IMR-90 (cell line): ENCODE measurements around the gene ZFX. TPM values are rescaled to one million over a fixed set of nuclear protein-coding genes. Genes with fewer than 3 reads are reported as not detected.

Source experiments
- ATAC-seq: fragments of 200-7000 bp; cut with Tn5 transposase; 2 replicates; pipeline ENCODE4 v1.9.1; 2020; ENCODE audit warnings: low read depth, mild to moderate bottlenecking, moderate library complexity
- BruUV-seq: library from RNA; stranded (reverse); fragments of 400-500 nt; replicated peaks from 2 replicates; lab custom pipeline; 2021; lab: Mats Ljungman, UMichigan
- CTCF ChIA-PET: fragments of 300-600 bp; formaldehyde crosslinking; extraction: SDS; loops from one replicate; lab custom pipeline; 2021; ENCODE audit warnings: antibody characterized with exemption; lab: Yijun Ruan, JAX
- POLR2A ChIA-PET: fragments of 300-600 bp; sonication (Branson Sonifier 250); formaldehyde crosslinking; loops from one replicate; lab custom pipeline; 2022; ENCODE audit warnings: antibody characterized with exemption; ENCODE audit not compliant: unreplicated experiment; lab: Charles Lee
- DNase-seq: peaks from one replicate; pipeline ENCODE4 v3.0.0; 2013
- H2AFZ ChIP-seq: replicated peaks from 2 replicates; pipeline ENCODE3; 2013; ENCODE audit warnings: low read length, mild to moderate bottlenecking; ENCODE audit not compliant: poor library complexity
- H2AK5ac ChIP-seq: 2 replicates; pipeline ENCODE4 v1.6.1; 2013; ENCODE audit warnings: low read depth, low read length, inconsistent platforms
- H2AK9ac ChIP-seq: replicated peaks from 2 replicates; pipeline ENCODE3; 2013; ENCODE audit warnings: mild to moderate bottlenecking, low read depth, low read length, moderate library complexity; ENCODE audit not compliant: poor library complexity
- H2BK120ac ChIP-seq: 2 replicates; pipeline ENCODE4 v1.6.1; 2013; ENCODE audit warnings: low read depth, low read length, inconsistent platforms
- H2BK15ac ChIP-seq: 3 replicates; pipeline ENCODE4 v1.6.1; 2013; ENCODE audit warnings: low read depth, low read length, inconsistent platforms
- H2BK20ac ChIP-seq: 2 replicates; pipeline ENCODE4 v1.6.1; 2013; ENCODE audit warnings: low read depth, mild to moderate bottlenecking, inconsistent platforms, low read length, moderate library complexity
- H2BK5ac ChIP-seq: 2 replicates; pipeline ENCODE4 v1.6.1; 2013; ENCODE audit warnings: mild to moderate bottlenecking, low read depth, low read length, inconsistent platforms; ENCODE audit not compliant: poor library complexity, severe bottlenecking
- H3K14ac ChIP-seq: replicated peaks from 2 replicates; pipeline ENCODE4 v1.6.1; 2013; ENCODE audit warnings: low read depth, low read length, inconsistent platforms
- H3K18ac ChIP-seq: 2 replicates; pipeline ENCODE4 v1.6.1; 2013; ENCODE audit warnings: low read depth, low read length, control low read depth
- H3K23ac ChIP-seq: 2 replicates; pipeline ENCODE4 v1.6.1; 2013; ENCODE audit warnings: low read depth, low read length, inconsistent platforms
- H3K27ac ChIP-seq: 2 replicates; pipeline ENCODE4 v1.5.1; 2013; ENCODE audit warnings: mild to moderate bottlenecking, control low read depth, low read length; ENCODE audit not compliant: insufficient read depth
- H3K27me3 ChIP-seq: 2 replicates; pipeline ENCODE4 v1.6.1; 2013; ENCODE audit warnings: low read length; ENCODE audit not compliant: control insufficient read depth, insufficient read depth
- H3K36me3 ChIP-seq: 2 replicates; pipeline ENCODE4 v1.6.1; 2013; ENCODE audit warnings: low read length, mixed read lengths; ENCODE audit not compliant: control insufficient read depth, insufficient read depth
- H3K4ac ChIP-seq: 2 replicates; pipeline ENCODE4 v1.6.1; 2013; ENCODE audit warnings: low read depth, low read length, inconsistent platforms
- H3K4me1 ChIP-seq: 2 replicates; pipeline ENCODE4 v1.6.1; 2013; ENCODE audit warnings: low read length, mixed read lengths; ENCODE audit not compliant: control insufficient read depth, insufficient read depth
- H3K4me2 ChIP-seq: 2 replicates; pipeline ENCODE4 v1.6.1; 2013; ENCODE audit warnings: low read depth, mild to moderate bottlenecking, control low read depth, low read length, moderate library complexity
- H3K4me3 ChIP-seq: 2 replicates; pipeline ENCODE4 v1.5.1; 2013; ENCODE audit warnings: low read depth, mild to moderate bottlenecking, control low read depth, low read length, moderate library complexity; ENCODE audit not compliant: insufficient read depth
- H3K56ac ChIP-seq: 2 replicates; pipeline ENCODE4 v1.6.1; 2013; ENCODE audit warnings: low read length, inconsistent platforms; ENCODE audit not compliant: insufficient read depth; ENCODE audit errors: extremely low read depth
- H3K79me1 ChIP-seq, 2 experiments: 2 replicates each; pipeline ENCODE4 v1.6.1; 2013; ENCODE audit warnings: low read length in 2 of 2, inconsistent platforms in 1 of 2, low read depth in 1 of 2
- H3K9ac ChIP-seq: 2 replicates; pipeline ENCODE4 v1.6.1; 2013; ENCODE audit warnings: low read depth, low read length, control low read depth
- H3K9me1 ChIP-seq: 2 replicates; pipeline ENCODE4 v1.6.1; 2013; ENCODE audit warnings: low read length, inconsistent platforms; ENCODE audit not compliant: insufficient read depth
- H3K9me3 ChIP-seq: 2 replicates; pipeline ENCODE4 v1.6.1; 2013; ENCODE audit warnings: low read length; ENCODE audit not compliant: control insufficient read depth, insufficient read depth
- H4K20me1 ChIP-seq: 2 replicates; pipeline ENCODE4 v1.6.1; 2013; ENCODE audit warnings: low read length, inconsistent platforms; ENCODE audit not compliant: insufficient read depth
- H4K5ac ChIP-seq: 2 replicates; pipeline ENCODE4 v1.6.1; 2013; ENCODE audit warnings: mild to moderate bottlenecking, low read depth, low read length, control low read depth
- H4K8ac ChIP-seq, 2 experiments: 2 replicates each; pipeline ENCODE4 v1.6.1; 2013; ENCODE audit warnings: low read depth in 2 of 2, low read length in 2 of 2, control low read depth in 1 of 2, inconsistent platforms in 1 of 2
- H4K91ac ChIP-seq: 2 replicates; pipeline ENCODE4 v1.6.1; 2013; ENCODE audit warnings: low read depth, low read length, inconsistent platforms; ENCODE audit not compliant: insufficient read depth
- ELK1 ChIP-seq: fragments of 150-350 bp; IDR thresholded peaks from 2 replicates; pipeline ENCODE4 v1.6.1; 2016; ENCODE audit warnings: low read depth, mild to moderate bottlenecking, low read length, moderate library complexity, borderline replicate concordance
- WGBS, 2 experiments: methylation state at CpG; one replicate each; pipeline versions ENCODE4 v1.1.5 to v1.1.7; 2013; ENCODE audit warnings: missing lambda C conversion rate in 2 of 2; ENCODE audit not compliant: insufficient read length in 1 of 2; ENCODE audit errors: extremely low coverage in 2 of 2; 5-methylcytosine and 5-hydroxymethylcytosine counted together
- dilution Hi-C: fragments of 300-500 bp; cut with HindIII; formaldehyde crosslinking; loops from one replicate; pipeline ENCODE4 v1.14.3; 2018; ENCODE audit warnings: low sequenced_read_pairs; ENCODE audit not compliant: unreplicated experiment
- in situ Hi-C: fragments of 300-500 bp; cut with MboI; formaldehyde crosslinking; loops from 3 replicates; pipeline ENCODE4 v1.14.3; 2019; ENCODE audit warnings: low sequenced_read_pairs, inconsistent platforms, mixed read lengths
- intact Hi-C: fragments of 100-400 bp; cut with micrococcal nuclease; formaldehyde crosslinking; loops from 2 replicates; pipeline ENCODE4 v1.10.0; 2022
- polyA plus RNA-seq, 3 experiments: library from polyadenylated mRNA; depleted of rRNA; stranded (reverse); fragments of >200 nt; gene quantifications; 2 replicates each; pipeline ENCODE4 v1.2.3, GENCODE V29; 2012; ENCODE audit warnings: low replicate concordance in 1 of 3
- total RNA-seq: library from RNA; depleted of rRNA; stranded (reverse); fragments of >200 nt; gene quantifications from 2 replicates; pipeline ENCODE4 v1.2.3, GENCODE V29; 2012

The ZFX gene
- total and polyA plus RNA-seq, 2 of the 4 experiments (the other 2 are of a cell fraction), result 16.0 to 99.3 TPM

GRCh38 chrX:24204958-24205357 lies 55.4 kb downstream of the ZFX start:
- H3K9ac ChIP-seq, result no peak overlapping the region
- no peak overlapping the region for H2BK15ac ChIP-seq
- DNase-seq (no peak), ATAC-seq (no peak)
- no peak overlapping the region for H4K91ac ChIP-seq
- dilution Hi-C loops (no loop called here), in situ Hi-C loops (no loop called here), intact Hi-C loops (no loop called here)
- H4K20me1 ChIP-seq, result peaks cover 51% of the 10 kb centered on the region
- no peak overlapping the region for H2BK20ac ChIP-seq
- H4K8ac ChIP-seq, result no peak overlapping the region
- H3K4ac ChIP-seq, result no peak overlapping the region
- CTCF ChIA-PET, result no interaction called here
- H3K4me3 ChIP-seq, result no peak overlapping the region
- H3K79me1 ChIP-seq, result peaks cover 27 to 56% of the 10 kb centered on the region in 2 experiments
- no peak overlapping the region for H3K18ac ChIP-seq
- no CpG with 5 or more reads among the region's 1 CpG for WGBS, 2 experiments
- no peak overlapping the region for H3K27ac ChIP-seq
- POLR2A ChIA-PET, result no interaction called here
- H4K5ac ChIP-seq, result no peak overlapping the region
- H2AK9ac ChIP-seq, result no peak overlapping the region
- no TSS peak for BruUV-seq
- H3K4me2 ChIP-seq, result no peak overlapping the region
- peaks cover 15% of the 10 kb centered on the region for H3K9me1 ChIP-seq
- no peaks in the 10 kb centered on the region for H3K27me3 ChIP-seq
- H3K56ac ChIP-seq, result no peak overlapping the region
- TF ChIP-seq ELK1, result no peak
- no peak overlapping the region for H3K14ac ChIP-seq
- H3K4me1 ChIP-seq, result peaks cover 2% of the 10 kb centered on the region; the same call in 1 of the 2 replicates
- no peak overlapping the region for H2BK5ac ChIP-seq
- peaks cover 19% of the 10 kb centered on the region for H3K36me3 ChIP-seq
- H2AK5ac ChIP-seq, result no peak overlapping the region
- no peak overlapping the region for H3K23ac ChIP-seq
- H2AFZ ChIP-seq, result no peak overlapping the region
- H3K9me3 ChIP-seq, result no peaks in the 10 kb centered on the region
- no peak overlapping the region for H2BK120ac ChIP-seq
